Esophagus squamous epithelium (tissue), 5 donors: ENCODE results near the gene ERG. TPM values are rescaled to one million over a fixed set of nuclear protein-coding genes. Genes with fewer than 3 reads are reported as not detected.

Experiments used
- DNase-seq: peaks from one replicate; lab custom pipeline; 2025; lab: John Stamatoyannopoulos, UW
- H3K27ac ChIP-seq, 4 donors: fragments of 200-600 bp; sonication (generic); one replicate each; pipeline ENCODE4 v1.5.1; 2016 to 2019; ENCODE audit warnings: mild to moderate bottlenecking in 1 of 4
- H3K27me3 ChIP-seq, 4 donors: fragments of 200-600 bp; sonication (generic); 1 replicate in 3 of 4; 2 replicates in 1 of 4; pipeline versions ENCODE4 v1.5.1 to v1.6.0; 2017 to 2021; ENCODE audit warnings: antibody characterized with exemption in 1 of 4
- H3K36me3 ChIP-seq, 3 donors: fragments of 200-600 bp; sonication (generic); one replicate each; pipeline ENCODE4 v1.5.1; 2016 to 2019
- H3K4me1 ChIP-seq, 3 donors: fragments of 200-600 bp; sonication (generic); one replicate each; pipeline ENCODE4 v1.5.1; 2017 to 2019
- H3K4me3 ChIP-seq, 4 donors: fragments of 200-600 bp; sonication (generic); 1 replicate in 3 of 4; 2 replicates in 1 of 4; pipeline ENCODE4 v1.5.1; 2016 to 2019; ENCODE audit warnings: mild to moderate bottlenecking in 2 of 4, moderate library complexity in 1 of 4
- H3K9me3 ChIP-seq, 3 donors: fragments of 200-600 bp; sonication (generic); one replicate each; pipeline ENCODE4 v1.5.1; 2016 to 2019
- POLR2A ChIP-seq, 4 donors: fragments of 450-650 bp; IDR thresholded peaks; one replicate each; pipeline ENCODE4 v1.6.1; 2017; ENCODE audit warnings: antibody characterized with exemption in 4 of 4, mild to moderate bottlenecking in 4 of 4, moderate library complexity in 3 of 4
- WGBS, 2 donors: methylation state at CpG; one replicate each; pipeline ENCODE4 v1.1.5; 2018; 5-methylcytosine and 5-hydroxymethylcytosine counted together
- intact Hi-C: fragments of 100-400 bp; cut with DNase I; formaldehyde crosslinking; loops from one replicate; pipeline ENCODE4 v1.15.0; 2022
- total RNA-seq, 4 donors: library from RNA; depleted of rRNA; stranded (reverse); fragments of >200 nt; gene quantifications; one replicate each; pipeline ENCODE4 v1.1.0, GENCODE V29; 2016
- TF ChIP-seq, protein P1 (sequence below), 6 experiments: fragments of 450-650 bp in 4 of 6; fragments of 200-600 bp in 2 of 6; sonication (generic) in 2 of 6; IDR thresholded peaks; one replicate each; pipeline ENCODE4 v1.5.1; 2016 to 2019; ENCODE audit warnings: antibody characterized with exemption in 6 of 6, mild to moderate bottlenecking in 4 of 6, moderate library complexity in 4 of 6
- donor health status: DM: yes; HTN: yes; CAD: no.

The ERG gene
- total RNA-seq, 4 donors from 2014 or later, result 2.5 to 10.9 (median 8.4) TPM

DNA sequence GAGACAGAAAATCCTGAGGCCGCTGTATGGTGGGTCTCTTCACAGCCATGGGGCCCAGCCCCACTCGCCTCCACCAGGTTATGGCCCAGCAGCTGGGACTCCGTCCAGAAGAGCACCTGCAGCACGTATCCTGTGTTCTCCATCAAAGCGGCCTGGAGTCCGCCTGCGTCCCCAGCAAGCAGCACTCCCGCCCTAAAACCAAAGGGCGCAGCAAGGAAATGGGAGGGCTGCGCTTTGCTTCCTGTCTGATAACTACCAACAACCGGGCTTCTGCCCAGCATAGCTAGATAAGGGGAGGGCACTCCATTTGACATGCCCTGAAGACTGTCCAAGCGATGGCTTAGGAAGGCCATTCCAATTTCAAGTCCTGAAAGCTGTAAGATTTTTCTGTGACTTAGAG lies 121.6 kb downstream of the ERG start:
- H3K4me1 ChIP-seq, result no peaks in the 10 kb centered on the region
- H3K9me3 ChIP-seq, result no peaks in the 10 kb centered on the region
- peak overlapping the region in 1 of 4 donors; percentile 23 for H3K27ac ChIP-seq
- H3K4me3 ChIP-seq, result peak overlapping the region in 1 of 4 donors; percentile 36
- H3K36me3 ChIP-seq, result no peaks in the 10 kb centered on the region
- no peaks in the 10 kb centered on the region for H3K27me3 ChIP-seq
- TF ChIP-seq, protein P1, sequence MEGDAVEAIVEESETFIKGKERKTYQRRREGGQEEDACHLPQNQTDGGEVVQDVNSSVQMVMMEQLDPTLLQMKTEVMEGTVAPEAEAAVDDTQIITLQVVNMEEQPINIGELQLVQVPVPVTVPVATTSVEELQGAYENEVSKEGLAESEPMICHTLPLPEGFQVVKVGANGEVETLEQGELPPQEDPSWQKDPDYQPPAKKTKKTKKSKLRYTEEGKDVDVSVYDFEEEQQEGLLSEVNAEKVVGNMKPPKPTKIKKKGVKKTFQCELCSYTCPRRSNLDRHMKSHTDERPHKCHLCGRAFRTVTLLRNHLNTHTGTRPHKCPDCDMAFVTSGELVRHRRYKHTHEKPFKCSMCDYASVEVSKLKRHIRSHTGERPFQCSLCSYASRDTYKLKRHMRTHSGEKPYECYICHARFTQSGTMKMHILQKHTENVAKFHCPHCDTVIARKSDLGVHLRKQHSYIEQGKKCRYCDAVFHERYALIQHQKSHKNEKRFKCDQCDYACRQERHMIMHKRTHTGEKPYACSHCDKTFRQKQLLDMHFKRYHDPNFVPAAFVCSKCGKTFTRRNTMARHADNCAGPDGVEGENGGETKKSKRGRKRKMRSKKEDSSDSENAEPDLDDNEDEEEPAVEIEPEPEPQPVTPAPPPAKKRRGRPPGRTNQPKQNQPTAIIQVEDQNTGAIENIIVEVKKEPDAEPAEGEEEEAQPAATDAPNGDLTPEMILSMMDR (IDR thresholded peaks at IDR 0.05), result no peak
- no peak for TF ChIP-seq POLR2A (IDR thresholded peaks at IDR 0.05)
- intact Hi-C loops, result no loop called here
- 64 to 74% methylated on average over 3 to 6 of the region's 12 CpGs for WGBS, 2 donors
- DNase-seq, result no peak

DNA sequence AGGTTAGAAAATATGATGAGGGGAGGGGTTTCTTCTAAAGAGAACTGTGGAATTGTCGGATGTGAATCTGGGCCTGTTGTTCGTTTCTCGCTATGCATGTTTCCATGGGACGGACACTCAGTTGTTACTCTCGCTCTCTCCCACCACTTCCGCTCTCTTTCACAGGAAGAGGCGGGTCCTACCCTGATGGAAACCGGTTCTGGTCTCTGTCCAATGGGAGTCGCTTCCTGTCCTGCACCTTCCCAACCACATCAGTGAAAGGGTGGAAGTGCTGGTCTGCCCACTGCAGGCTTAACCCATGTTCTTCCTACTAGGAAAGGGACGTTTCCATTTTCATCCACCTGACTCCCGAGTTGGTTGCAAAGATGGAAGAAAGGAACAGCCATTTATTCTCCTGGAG lies 122.0 kb downstream of the ERG start:
- TF ChIP-seq, protein P1 (IDR thresholded peaks at IDR 0.05), result no peak
- TF ChIP-seq POLR2A (IDR thresholded peaks at IDR 0.05), result no peak
- DNase-seq, result no peak
- WGBS, 2 donors, result 54 to 73% methylated on average over 9 to 10 of the region's 11 CpGs

GRCh38 chr21:38367646-38368045 lies 130.6 kb downstream of the ERG start:
- DNase-seq, result no peak
- Histone ChIP-seq H3K4me1 (no peaks in the 10 kb centered on the region), H3K36me3 (no peaks in the 10 kb centered on the region), H3K27ac (no peak overlapping the region), H3K4me3 (no peak overlapping the region), H3K9me3 (no peaks in the 10 kb centered on the region), H3K27me3 (no peaks in the 10 kb centered on the region)
- intact Hi-C loops, result no loop called here
- 68 to 76% methylated on average over 3 to 4 of the region's 4 CpGs for WGBS, 2 donors
- TF ChIP-seq, protein P1 (IDR thresholded peaks at IDR 0.05), result no peak
- no peak for TF ChIP-seq POLR2A (IDR thresholded peaks at IDR 0.05)

More for the DNA sequence above, 122.0 kb downstream of the ERG start:
- no peaks in the 10 kb centered on the region for H3K27me3 ChIP-seq
- peak overlapping the region in 1 of 4 donors; percentile 36 for H3K4me3 ChIP-seq
- no peaks in the 10 kb centered on the region for H3K36me3 ChIP-seq
- no peaks in the 10 kb centered on the region for H3K9me3 ChIP-seq
- peak overlapping the region in 1 of 4 donors; percentile 23 for H3K27ac ChIP-seq
- intact Hi-C loops, result no loop called here
- no peaks in the 10 kb centered on the region for H3K4me1 ChIP-seq

GRCh38 chr21:38365521-38365920 lies 132.8 kb downstream of the ERG start:
- intact Hi-C loops, result no loop called here
- DNase-seq, result no peak
- Histone ChIP-seq H3K4me1 (no peaks in the 10 kb centered on the region), H3K9me3 (no peaks in the 10 kb centered on the region), H3K27ac (no peak overlapping the region), H3K27me3 (no peaks in the 10 kb centered on the region), H3K36me3 (no peaks in the 10 kb centered on the region), H3K4me3 (no peak overlapping the region)
- TF ChIP-seq, protein P1 (IDR thresholded peaks at IDR 0.05), result no peak
- TF ChIP-seq POLR2A (IDR thresholded peaks at IDR 0.05), result no peak
- 63% methylated on average over 2 of the region's 2 CpGs; no CpG with 5 or more reads in 1 of the 2 donors for WGBS, 2 donors

- peaks cover 0 to 9% (median 0%) of the 10 kb centered on the region in 4 donors for H3K27me3 ChIP-seq
- no peaks in the 10 kb centered on the region for H3K4me1 ChIP-seq
- DNase-seq, result no peak
- WGBS, 2 donors, result 83% methylated on average over 1 of the region's 1 CpG; no CpG with 5 or more reads in 1 of the 2 donors
- no peak for TF ChIP-seq POLR2A (IDR thresholded peaks at IDR 0.05)
- TF ChIP-seq, protein P1 (IDR thresholded peaks at IDR 0.05), result no peak
- H3K9me3 ChIP-seq, result no peaks in the 10 kb centered on the region
- H3K36me3 ChIP-seq, result no peaks in the 10 kb centered on the region
- H3K27ac ChIP-seq, result no peak overlapping the region
- intact Hi-C loops, result no loop called here
- H3K4me3 ChIP-seq, result no peak overlapping the region
Measured at GRCh38 chr21:38363693-38364092, 134.6 kb downstream of the ERG start.
